Adrenal gland (tissue), 5 donors: ENCODE data around the gene ARID5B.
"Not testable (repeated sequence)": the region's sequence is repeated elsewhere in the genome, so short reads cannot be mapped to it uniquely, and the experiment has no call there.

Experiments used
- CTCF ChIP-seq, 6 experiments: fragments of 450-650 bp in 4 of 6; fragments of 200-600 bp in 2 of 6; sonication (generic) in 1 of 6; IDR thresholded peaks; 1 replicate in 5 of 6; 2 replicates in 1 of 6; pipeline versions ENCODE4 v1.5.1 to v1.8.0; 2016 to 2021; ENCODE audit warnings: antibody characterized with exemption in 6 of 6, mild to moderate bottlenecking in 2 of 6, moderate library complexity in 1 of 6
- POLR2A ChIP-seq, 2 donors: fragments of 450-650 bp; IDR thresholded peaks; one replicate each; pipeline ENCODE4 v1.6.1; 2017; ENCODE audit warnings: antibody characterized with exemption in 2 of 2, mild to moderate bottlenecking in 2 of 2, moderate library complexity in 1 of 2
- donor health status: DM: no; HTN: no; CAD: no.

- not testable (repeated sequence) for TF ChIP-seq POLR2A, CTCF (IDR thresholded peaks at IDR 0.05)
These were observed 75.6 kb downstream of the ARID5B start for GRCh38 chr10:61976951-61977721.
